IMR-90 (cell line): ENCODE results near the gene TBC1D22A. TPM values are rescaled to one million over a fixed set of nuclear protein-coding genes. Genes with fewer than 3 reads are reported as not detected.

Experiments
- ATAC-seq: fragments of 200-7000 bp; cut with Tn5 transposase; 2 replicates; pipeline ENCODE4 v1.9.1; 2020; ENCODE audit warnings: low read depth, mild to moderate bottlenecking, moderate library complexity
- BruUV-seq: library from RNA; stranded (reverse); fragments of 400-500 nt; replicated peaks from 2 replicates; lab custom pipeline; 2021; lab: Mats Ljungman, UMichigan
- CTCF ChIA-PET: fragments of 300-600 bp; formaldehyde crosslinking; extraction: SDS; loops from one replicate; lab custom pipeline; 2021; ENCODE audit warnings: antibody characterized with exemption; lab: Yijun Ruan, JAX
- POLR2A ChIA-PET: fragments of 300-600 bp; sonication (Branson Sonifier 250); formaldehyde crosslinking; loops from one replicate; lab custom pipeline; 2022; ENCODE audit warnings: antibody characterized with exemption; ENCODE audit not compliant: unreplicated experiment; lab: Charles Lee
- DNase-seq: peaks from one replicate; pipeline ENCODE4 v3.0.0; 2013
- H2AFZ ChIP-seq: replicated peaks from 2 replicates; pipeline ENCODE3; 2013; ENCODE audit warnings: low read length, mild to moderate bottlenecking; ENCODE audit not compliant: poor library complexity
- H2AK5ac ChIP-seq: 2 replicates; pipeline ENCODE4 v1.6.1; 2013; ENCODE audit warnings: low read depth, low read length, inconsistent platforms
- H2AK9ac ChIP-seq: replicated peaks from 2 replicates; pipeline ENCODE3; 2013; ENCODE audit warnings: mild to moderate bottlenecking, low read depth, low read length, moderate library complexity; ENCODE audit not compliant: poor library complexity
- H2BK120ac ChIP-seq: 2 replicates; pipeline ENCODE4 v1.6.1; 2013; ENCODE audit warnings: low read depth, low read length, inconsistent platforms
- H2BK15ac ChIP-seq: 3 replicates; pipeline ENCODE4 v1.6.1; 2013; ENCODE audit warnings: low read depth, low read length, inconsistent platforms
- H2BK20ac ChIP-seq: 2 replicates; pipeline ENCODE4 v1.6.1; 2013; ENCODE audit warnings: low read depth, mild to moderate bottlenecking, inconsistent platforms, low read length, moderate library complexity
- H2BK5ac ChIP-seq: 2 replicates; pipeline ENCODE4 v1.6.1; 2013; ENCODE audit warnings: mild to moderate bottlenecking, low read depth, low read length, inconsistent platforms; ENCODE audit not compliant: poor library complexity, severe bottlenecking
- H3K14ac ChIP-seq: replicated peaks from 2 replicates; pipeline ENCODE4 v1.6.1; 2013; ENCODE audit warnings: low read depth, low read length, inconsistent platforms
- H3K18ac ChIP-seq: 2 replicates; pipeline ENCODE4 v1.6.1; 2013; ENCODE audit warnings: low read depth, low read length, control low read depth
- H3K23ac ChIP-seq: 2 replicates; pipeline ENCODE4 v1.6.1; 2013; ENCODE audit warnings: low read depth, low read length, inconsistent platforms
- H3K27ac ChIP-seq: 2 replicates; pipeline ENCODE4 v1.5.1; 2013; ENCODE audit warnings: mild to moderate bottlenecking, control low read depth, low read length; ENCODE audit not compliant: insufficient read depth
- H3K27me3 ChIP-seq: 2 replicates; pipeline ENCODE4 v1.6.1; 2013; ENCODE audit warnings: low read length; ENCODE audit not compliant: control insufficient read depth, insufficient read depth
- H3K36me3 ChIP-seq: 2 replicates; pipeline ENCODE4 v1.6.1; 2013; ENCODE audit warnings: low read length, mixed read lengths; ENCODE audit not compliant: control insufficient read depth, insufficient read depth
- H3K4ac ChIP-seq: 2 replicates; pipeline ENCODE4 v1.6.1; 2013; ENCODE audit warnings: low read depth, low read length, inconsistent platforms
- H3K4me1 ChIP-seq: 2 replicates; pipeline ENCODE4 v1.6.1; 2013; ENCODE audit warnings: low read length, mixed read lengths; ENCODE audit not compliant: control insufficient read depth, insufficient read depth
- H3K4me2 ChIP-seq: 2 replicates; pipeline ENCODE4 v1.6.1; 2013; ENCODE audit warnings: low read depth, mild to moderate bottlenecking, control low read depth, low read length, moderate library complexity
- H3K4me3 ChIP-seq: 2 replicates; pipeline ENCODE4 v1.5.1; 2013; ENCODE audit warnings: low read depth, mild to moderate bottlenecking, control low read depth, low read length, moderate library complexity; ENCODE audit not compliant: insufficient read depth
- H3K56ac ChIP-seq: 2 replicates; pipeline ENCODE4 v1.6.1; 2013; ENCODE audit warnings: low read length, inconsistent platforms; ENCODE audit not compliant: insufficient read depth; ENCODE audit errors: extremely low read depth
- H3K79me1 ChIP-seq, 2 experiments: 2 replicates each; pipeline ENCODE4 v1.6.1; 2013; ENCODE audit warnings: low read length in 2 of 2, inconsistent platforms in 1 of 2, low read depth in 1 of 2
- H3K9ac ChIP-seq: 2 replicates; pipeline ENCODE4 v1.6.1; 2013; ENCODE audit warnings: low read depth, low read length, control low read depth
- H3K9me1 ChIP-seq: 2 replicates; pipeline ENCODE4 v1.6.1; 2013; ENCODE audit warnings: low read length, inconsistent platforms; ENCODE audit not compliant: insufficient read depth
- H3K9me3 ChIP-seq: 2 replicates; pipeline ENCODE4 v1.6.1; 2013; ENCODE audit warnings: low read length; ENCODE audit not compliant: control insufficient read depth, insufficient read depth
- H4K20me1 ChIP-seq: 2 replicates; pipeline ENCODE4 v1.6.1; 2013; ENCODE audit warnings: low read length, inconsistent platforms; ENCODE audit not compliant: insufficient read depth
- H4K5ac ChIP-seq: 2 replicates; pipeline ENCODE4 v1.6.1; 2013; ENCODE audit warnings: mild to moderate bottlenecking, low read depth, low read length, control low read depth
- H4K8ac ChIP-seq, 2 experiments: 2 replicates each; pipeline ENCODE4 v1.6.1; 2013; ENCODE audit warnings: low read depth in 2 of 2, low read length in 2 of 2, control low read depth in 1 of 2, inconsistent platforms in 1 of 2
- H4K91ac ChIP-seq: 2 replicates; pipeline ENCODE4 v1.6.1; 2013; ENCODE audit warnings: low read depth, low read length, inconsistent platforms; ENCODE audit not compliant: insufficient read depth
- BHLHE40 ChIP-seq: fragments of 150-350 bp; IDR thresholded peaks from 2 replicates; pipeline ENCODE4 v1.6.1; 2016; ENCODE audit warnings: mild to moderate bottlenecking, low read depth, low read length
- CEBPB ChIP-seq: IDR thresholded peaks from 2 replicates; pipeline ENCODE4 v1.6.1; 2012; ENCODE audit warnings: low read depth, low read length, improper control_type of control experiment
- CHD1 ChIP-seq: IDR thresholded peaks from 2 replicates; pipeline ENCODE4 v1.6.1; 2012; ENCODE audit warnings: low read depth, low read length, improper control_type of control experiment
- CTCF ChIP-seq: conservative IDR thresholded peaks from 2 replicates; pipeline ENCODE4 v1.5.1; 2012; ENCODE audit warnings: mild to moderate bottlenecking, low read depth, low read length, improper control_type of control experiment
- ELK1 ChIP-seq: fragments of 150-350 bp; IDR thresholded peaks from 2 replicates; pipeline ENCODE4 v1.6.1; 2016; ENCODE audit warnings: low read depth, mild to moderate bottlenecking, low read length, moderate library complexity, borderline replicate concordance
- FOS ChIP-seq: fragments of 150-350 bp; IDR thresholded peaks from 2 replicates; pipeline ENCODE4 v1.6.1; 2016; ENCODE audit warnings: low read depth, low read length
- MAFK ChIP-seq: IDR thresholded peaks from 2 replicates; pipeline ENCODE4 v1.6.1; 2012; ENCODE audit warnings: low read depth, low read length, improper control_type of control experiment
- MXI1 ChIP-seq: IDR thresholded peaks from 2 replicates; pipeline ENCODE4 v1.6.1; 2012; ENCODE audit warnings: low read depth, mild to moderate bottlenecking, low read length, moderate library complexity, borderline replicate concordance
- NFE2L2 ChIP-seq: fragments of 150-350 bp; IDR thresholded peaks from 2 replicates; pipeline ENCODE4 v1.6.1; 2016; ENCODE audit warnings: low read depth, mild to moderate bottlenecking, low read length
- POLR2A ChIP-seq: IDR thresholded peaks from 2 replicates; pipeline ENCODE4 v1.6.1; 2012; ENCODE audit warnings: mild to moderate bottlenecking, low read depth, low read length
- RAD21 ChIP-seq: IDR thresholded peaks from 2 replicates; pipeline ENCODE4 v1.6.1; 2012; ENCODE audit warnings: low read length, improper control_type of control experiment
- RCOR1 ChIP-seq: IDR thresholded peaks from 2 replicates; pipeline ENCODE4 v1.6.1; 2012; ENCODE audit warnings: mild to moderate bottlenecking, low read length, improper control_type of control experiment; ENCODE audit not compliant: insufficient replicate concordance
- RFX5 ChIP-seq: IDR thresholded peaks from 2 replicates; pipeline ENCODE4 v1.8.0; 2012; ENCODE audit warnings: low read depth, mild to moderate bottlenecking, low read length, moderate library complexity
- SMC3 ChIP-seq: fragments of 150-350 bp; IDR thresholded peaks from 2 replicates; pipeline ENCODE4 v1.6.1; 2016; ENCODE audit warnings: low read depth, mild to moderate bottlenecking, antibody characterized with exemption, low read length, moderate library complexity
- USF2 ChIP-seq: fragments of 150-350 bp; IDR thresholded peaks from 2 replicates; pipeline ENCODE4 v1.6.1; 2017; ENCODE audit warnings: mild to moderate bottlenecking, antibody characterized with exemption, low read length, low read depth
- WGBS, 2 experiments: methylation state at CpG; one replicate each; pipeline versions ENCODE4 v1.1.5 to v1.1.7; 2013; ENCODE audit warnings: missing lambda C conversion rate in 2 of 2; ENCODE audit not compliant: insufficient read length in 1 of 2; ENCODE audit errors: extremely low coverage in 2 of 2; 5-methylcytosine and 5-hydroxymethylcytosine counted together
- dilution Hi-C: fragments of 300-500 bp; cut with HindIII; formaldehyde crosslinking; loops from one replicate; pipeline ENCODE4 v1.14.3; 2018; ENCODE audit warnings: low sequenced_read_pairs; ENCODE audit not compliant: unreplicated experiment
- in situ Hi-C: fragments of 300-500 bp; cut with MboI; formaldehyde crosslinking; loops from 3 replicates; pipeline ENCODE4 v1.14.3; 2019; ENCODE audit warnings: low sequenced_read_pairs, inconsistent platforms, mixed read lengths
- intact Hi-C: fragments of 100-400 bp; cut with micrococcal nuclease; formaldehyde crosslinking; loops from 2 replicates; pipeline ENCODE4 v1.10.0; 2022
- polyA plus RNA-seq, 3 experiments: library from polyadenylated mRNA; depleted of rRNA; stranded (reverse); fragments of >200 nt; gene quantifications; 2 replicates each; pipeline ENCODE4 v1.2.3, GENCODE V29; 2012; ENCODE audit warnings: low replicate concordance in 1 of 3
- total RNA-seq: library from RNA; depleted of rRNA; stranded (reverse); fragments of >200 nt; gene quantifications from 2 replicates; pipeline ENCODE4 v1.2.3, GENCODE V29; 2012

Gene TBC1D22A
- total and polyA plus RNA-seq, 2 of the 4 experiments (the other 2 are of a cell fraction) = 9.0 to 16.7 TPM

GRCh38 chr22:47157486-47158270 is 395.2 kb downstream of the TBC1D22A start:
- in situ Hi-C loops = no loop called here
- Histone ChIP-seq H3K23ac (no peak overlapping the region), H2BK20ac (no peak overlapping the region), H3K27me3 (no peaks in the 10 kb centered on the region), H3K27ac (no peak overlapping the region), H2AK5ac (no peak overlapping the region), H2BK15ac (no peak overlapping the region), H3K56ac (no peak overlapping the region), H4K91ac (no peak overlapping the region), H3K4ac (no peak overlapping the region), H2AFZ (no peak overlapping the region), H4K5ac (no peak overlapping the region), H3K9me1 (peaks cover 14% of the 10 kb centered on the region), H3K4me3 (no peak overlapping the region), H3K36me3 (peaks cover 5% of the 10 kb centered on the region; the same call in 1 of the 2 replicates), H2BK120ac (no peak overlapping the region), H3K18ac (no peak overlapping the region), H3K14ac (no peak overlapping the region), H2AK9ac (no peak overlapping the region), H3K9me3 (peaks cover 2% of the 10 kb centered on the region; the same call in 1 of the 2 replicates), H4K8ac (no peak overlapping the region), H4K20me1 (no peaks in the 10 kb centered on the region; the same call in 1 of the 2 replicates), H2BK5ac (no peak overlapping the region), H3K9ac (no peak overlapping the region), H3K79me1 (peaks cover 0 to 5% of the 10 kb centered on the region in 2 experiments; a peak in 1 of 4 replicates), H3K4me1 (peaks cover 15% of the 10 kb centered on the region), H3K4me2 (no peak overlapping the region)
- ATAC-seq (no peak), DNase-seq (no peak)
- whole genome bisulfite sequencing, 2 experiments = 82% methylated on average over 4 of the region's 37 CpGs; no CpG with 5 or more reads in 1 of the 2 experiments
- dilution Hi-C loops = no loop called here
- no TSS peak for BruUV-seq
- intact Hi-C loops = loop anchor here (10.0 kb wide), 1 partner anchor 313 kb away; no protein-coding TSS in a partner anchor
- CTCF ChIA-PET = no interaction called here
- POLR2A ChIA-PET = no interaction called here
- TF ChIP-seq ELK1 = no peak
- TF ChIP-seq RCOR1 = no peak
- no peak for TF ChIP-seq RAD21
- no peak for TF ChIP-seq CEBPB
- TF ChIP-seq SMC3 = no peak
- no peak for TF ChIP-seq MAFK
- TF ChIP-seq BHLHE40 = no peak
- TF ChIP-seq MXI1 = no peak
- no peak for TF ChIP-seq CTCF
- TF ChIP-seq FOS = no peak
- TF ChIP-seq CHD1 = no peak
- TF ChIP-seq RFX5 = no peak
- TF ChIP-seq USF2 = no peak
- no peak for TF ChIP-seq POLR2A
- TF ChIP-seq NFE2L2 = no peak
